Central memory CD4-positive, alpha-beta T cell (primary cell): Measurements from ENCODE around the gene GRWD1.
A peak's percentile ranks its signal among the peaks of the same experiment; 100 is the strongest.

Experiments
- DNase-seq: peaks from one replicate; pipeline ENCODE4 v3.0.0; 2022

The GRWD1 gene

DNA sequence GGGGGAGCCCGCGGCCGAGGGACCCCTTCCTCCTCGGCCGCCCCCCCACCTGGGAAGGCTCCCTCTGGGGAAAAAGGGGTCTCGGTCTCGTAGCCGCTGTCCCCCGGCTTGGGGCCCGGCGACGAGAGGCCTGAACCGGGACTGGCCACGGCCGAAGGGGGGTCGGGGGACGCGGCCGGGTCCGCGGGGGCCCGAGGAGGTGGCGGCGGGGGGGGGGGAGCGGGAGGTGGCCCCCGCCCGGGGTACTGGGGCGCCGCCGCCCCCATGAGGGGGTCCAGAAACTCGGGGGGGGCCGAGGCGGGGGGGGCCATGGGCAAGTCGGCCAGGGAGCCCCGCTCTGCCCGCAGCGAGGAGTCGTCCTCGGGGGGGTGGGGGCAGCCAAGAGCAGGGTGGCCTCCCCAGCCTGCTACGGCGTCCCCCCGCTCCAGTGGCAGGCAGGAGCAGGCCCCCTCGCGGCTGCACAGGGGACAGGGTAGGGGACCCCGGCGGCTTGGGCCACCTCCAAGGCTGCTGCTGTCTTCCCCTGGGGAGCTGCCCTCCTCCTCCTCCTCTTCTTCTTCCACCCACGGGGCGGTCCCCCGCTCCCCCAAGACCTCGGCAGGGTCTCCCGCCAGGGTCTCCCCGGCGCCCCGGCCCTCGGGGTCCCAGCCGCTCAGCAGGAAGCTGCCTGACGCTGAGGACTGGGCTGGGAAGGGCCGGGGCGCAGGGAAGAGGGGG is 53.0 kb downstream of the GRWD1 start:
- DNase-seq: no peak

DNA sequence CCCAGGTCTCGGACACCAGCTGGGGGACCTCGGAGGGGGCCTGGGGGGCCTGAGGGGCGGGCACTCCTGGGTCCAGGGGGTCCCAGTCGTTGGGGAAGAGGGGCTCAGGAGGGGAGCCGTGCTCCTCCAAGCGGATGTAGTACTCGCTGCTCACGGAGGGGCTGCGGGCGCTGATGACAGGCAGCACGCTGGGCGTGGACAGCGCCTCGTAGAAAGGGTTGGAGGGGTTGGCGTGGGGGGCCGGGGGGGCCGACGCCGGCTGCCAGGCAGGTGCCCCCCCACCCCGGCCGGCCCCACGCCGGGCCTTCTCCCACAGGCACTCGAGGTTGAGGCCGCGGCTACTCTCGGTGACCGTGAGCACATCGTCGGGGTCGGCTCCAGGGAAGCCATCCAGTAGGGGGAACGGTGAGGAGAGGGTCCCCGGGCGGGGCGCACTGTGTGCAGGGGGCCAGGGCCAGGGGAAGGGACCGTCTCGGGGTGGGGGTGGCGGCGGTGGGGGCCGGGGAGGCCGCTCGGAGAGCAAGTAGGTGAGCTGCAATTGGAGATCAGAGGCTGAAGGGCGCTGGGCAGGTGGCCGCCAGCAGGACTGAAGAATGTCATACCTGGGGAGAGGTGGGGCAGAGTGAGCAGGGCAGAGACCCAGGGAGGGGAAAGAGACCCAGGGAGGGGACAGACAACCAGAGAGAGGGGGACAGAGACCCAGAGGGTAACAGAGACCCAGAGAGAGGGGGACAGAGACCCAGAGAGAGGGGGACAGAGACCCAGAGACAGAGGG is 53.7 kb downstream of the GRWD1 start:
- no peak for DNase-seq

DNA sequence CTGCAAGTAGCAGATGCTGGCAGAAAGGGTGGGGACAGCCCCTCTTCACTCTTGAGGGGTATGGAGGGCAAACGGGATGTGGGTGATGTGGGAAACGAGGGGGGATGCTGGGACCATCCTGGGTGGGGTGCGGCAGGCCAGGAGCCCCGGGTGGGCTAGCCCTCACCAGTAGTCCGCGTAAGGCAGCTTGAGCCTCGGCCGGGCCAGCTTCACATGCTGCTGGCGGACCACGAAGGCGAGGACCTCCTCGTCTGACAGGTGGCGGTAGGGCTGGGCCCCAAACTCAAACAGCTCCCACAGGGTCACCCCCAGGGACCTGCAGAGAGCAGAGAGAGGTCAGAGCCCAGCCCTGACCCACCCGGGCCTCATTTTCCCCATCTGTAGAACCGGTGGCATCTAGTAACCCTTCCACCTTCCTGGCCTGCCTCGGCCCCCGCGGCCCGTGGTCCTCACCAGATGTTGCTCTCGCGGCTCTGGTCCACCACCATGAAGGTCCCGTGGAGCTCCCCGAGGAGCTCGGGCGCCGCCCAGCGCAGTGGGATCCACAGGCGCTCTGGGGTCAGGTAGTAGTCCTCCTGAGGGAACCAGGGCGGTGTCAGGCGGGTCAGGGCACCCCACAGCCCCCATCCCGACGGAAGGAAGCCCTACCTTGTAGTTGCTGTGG is 55.2 kb downstream of the GRWD1 start:
- no peak for DNase-seq

DNA sequence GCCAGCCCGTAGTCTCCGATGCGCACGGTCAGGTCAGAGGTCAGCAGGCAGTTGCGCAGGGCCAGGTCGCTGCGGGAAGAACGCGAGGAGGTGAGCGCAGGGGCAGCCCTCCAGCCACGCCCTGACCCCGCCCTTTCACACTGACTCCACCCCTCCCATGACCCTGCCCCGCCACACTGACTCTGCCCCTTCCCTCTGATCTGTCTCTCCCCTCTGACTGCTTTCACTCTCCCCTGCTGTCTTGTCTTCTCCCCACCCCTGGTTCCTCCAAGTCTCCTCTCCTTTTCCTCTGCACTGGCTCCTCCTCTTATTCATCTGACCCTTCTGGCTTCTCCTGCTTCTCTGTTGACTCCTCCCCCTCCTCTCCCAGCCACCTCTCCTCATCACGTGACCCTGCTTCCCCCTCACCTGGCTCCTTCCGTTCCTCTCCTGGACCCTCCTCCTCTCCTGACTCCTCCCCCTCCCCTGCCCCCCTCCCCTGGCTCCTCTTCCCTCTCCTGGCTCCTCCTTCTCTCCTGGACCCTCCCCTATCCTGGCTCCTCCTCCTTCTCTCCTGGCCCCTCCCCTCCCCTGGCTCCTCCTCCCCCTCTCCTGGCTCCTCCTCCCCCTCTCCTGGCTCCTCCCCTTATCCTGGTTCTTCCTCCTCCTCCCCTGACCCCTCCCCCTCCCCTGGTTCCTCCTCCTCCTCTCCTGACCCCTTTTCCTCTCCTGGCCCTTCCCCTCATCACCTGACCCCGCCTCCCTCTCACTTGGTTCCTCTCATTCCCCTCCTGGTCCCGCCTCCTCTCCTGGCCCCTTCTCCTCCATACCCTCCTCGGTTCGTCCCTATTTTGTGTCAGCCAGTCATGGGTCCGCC is 55.9 kb downstream of the GRWD1 start:
- DNase-seq: peak; percentile 77

DNA sequence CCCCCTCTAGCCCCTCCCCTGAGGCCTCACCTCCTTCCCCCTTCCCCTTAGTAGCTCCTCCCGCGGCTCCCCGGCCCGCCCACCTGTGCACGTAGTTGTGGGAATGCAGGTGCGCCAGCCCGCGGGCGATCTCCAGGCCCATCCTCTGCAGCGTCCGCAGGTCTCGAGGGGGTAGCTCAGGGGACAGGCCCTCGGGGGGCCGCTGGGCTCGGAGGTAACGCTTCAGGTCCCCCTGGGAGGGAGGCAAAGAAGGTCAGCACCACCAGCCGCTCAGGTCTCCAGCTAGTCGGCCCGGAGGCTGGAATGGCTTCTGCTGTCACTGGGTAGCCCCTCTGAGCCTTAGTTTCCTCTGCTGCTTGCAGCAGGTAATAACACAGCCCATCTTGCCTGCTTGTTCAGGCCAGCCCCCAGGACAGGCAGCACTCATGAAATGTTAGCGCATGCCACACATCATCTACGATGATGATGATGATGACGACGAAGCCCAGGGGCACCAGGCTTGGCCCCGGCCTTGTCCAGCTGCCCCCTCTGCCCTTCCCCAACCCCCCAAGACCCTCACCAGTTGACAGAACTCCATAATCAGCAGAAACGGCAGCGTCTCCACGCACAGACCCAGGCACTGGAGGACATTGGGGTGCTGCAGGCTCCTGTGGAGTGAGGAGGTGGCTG is 56.7 kb downstream of the GRWD1 start:
- DNase-seq: no peak

DNA sequence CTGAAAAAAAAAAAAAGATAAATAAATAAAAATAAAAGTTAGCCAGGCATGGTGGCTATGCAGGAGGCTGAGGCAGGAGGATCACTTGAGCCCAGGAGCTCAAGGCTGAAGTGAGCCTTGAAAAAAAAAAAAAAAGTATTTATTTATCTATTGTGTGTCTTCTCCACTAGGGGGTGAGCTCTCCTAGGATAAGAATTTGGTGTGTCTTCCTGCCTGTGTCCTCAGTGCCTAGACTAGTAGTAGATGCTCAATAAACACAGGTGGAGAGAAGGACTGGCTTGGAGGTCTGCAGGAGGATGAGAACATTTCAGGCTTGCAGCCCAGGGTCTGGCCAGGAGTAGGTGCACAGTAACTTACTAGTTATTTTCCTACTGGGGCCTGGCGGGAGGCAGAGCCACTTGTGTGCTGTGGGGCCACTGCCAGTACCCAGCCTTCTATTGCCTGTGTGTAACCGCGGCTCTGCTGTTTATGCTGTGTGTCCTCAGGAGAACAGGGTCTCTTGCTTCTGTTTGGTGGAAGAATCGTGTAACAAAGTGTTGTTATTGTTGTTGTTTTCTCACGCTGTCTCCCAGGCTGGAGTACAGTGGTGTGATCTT is 60.5 kb downstream of the GRWD1 start:
- DNase-seq: peak; percentile 61
